AG09319 (cell line): Measurements from ENCODE around the gene THSD7B.

Experiments used
- DNase-seq: peaks from one replicate; pipeline ENCODE4 v3.0.0-alpha.2; 2010; ENCODE audit warnings: low read depth; ENCODE audit errors: extremely low read depth
- TF ChIP-seq, protein P1 (sequence below): IDR thresholded peaks from 2 replicates; pipeline ENCODE4 v1.5.1; 2011; ENCODE audit warnings: low read depth, mild to moderate bottlenecking, inconsistent platforms, low read length, moderate library complexity

Gene THSD7B

DNA sequence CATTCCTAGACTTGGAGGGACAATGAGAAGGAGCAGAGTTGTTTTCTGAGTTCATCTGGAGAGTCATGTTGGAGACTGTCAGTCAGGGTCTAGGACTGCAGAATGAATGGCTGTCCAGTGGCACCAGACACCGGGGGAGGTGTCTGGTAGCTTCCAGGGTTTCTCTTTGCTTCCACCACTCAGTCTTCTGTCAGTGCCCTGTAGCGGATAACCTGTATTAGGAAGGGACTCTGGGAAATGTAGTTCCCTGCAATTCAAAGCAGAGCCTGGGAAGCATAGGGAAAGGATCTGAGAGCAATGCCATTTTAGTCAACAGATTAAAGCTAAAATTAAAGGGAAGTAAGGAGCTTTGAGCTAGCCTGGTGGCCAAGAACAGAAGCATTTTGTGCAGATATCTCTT lies 257.9 kb downstream of the THSD7B start:
- TF ChIP-seq, protein P1, sequence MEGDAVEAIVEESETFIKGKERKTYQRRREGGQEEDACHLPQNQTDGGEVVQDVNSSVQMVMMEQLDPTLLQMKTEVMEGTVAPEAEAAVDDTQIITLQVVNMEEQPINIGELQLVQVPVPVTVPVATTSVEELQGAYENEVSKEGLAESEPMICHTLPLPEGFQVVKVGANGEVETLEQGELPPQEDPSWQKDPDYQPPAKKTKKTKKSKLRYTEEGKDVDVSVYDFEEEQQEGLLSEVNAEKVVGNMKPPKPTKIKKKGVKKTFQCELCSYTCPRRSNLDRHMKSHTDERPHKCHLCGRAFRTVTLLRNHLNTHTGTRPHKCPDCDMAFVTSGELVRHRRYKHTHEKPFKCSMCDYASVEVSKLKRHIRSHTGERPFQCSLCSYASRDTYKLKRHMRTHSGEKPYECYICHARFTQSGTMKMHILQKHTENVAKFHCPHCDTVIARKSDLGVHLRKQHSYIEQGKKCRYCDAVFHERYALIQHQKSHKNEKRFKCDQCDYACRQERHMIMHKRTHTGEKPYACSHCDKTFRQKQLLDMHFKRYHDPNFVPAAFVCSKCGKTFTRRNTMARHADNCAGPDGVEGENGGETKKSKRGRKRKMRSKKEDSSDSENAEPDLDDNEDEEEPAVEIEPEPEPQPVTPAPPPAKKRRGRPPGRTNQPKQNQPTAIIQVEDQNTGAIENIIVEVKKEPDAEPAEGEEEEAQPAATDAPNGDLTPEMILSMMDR, result no peak

DNA sequence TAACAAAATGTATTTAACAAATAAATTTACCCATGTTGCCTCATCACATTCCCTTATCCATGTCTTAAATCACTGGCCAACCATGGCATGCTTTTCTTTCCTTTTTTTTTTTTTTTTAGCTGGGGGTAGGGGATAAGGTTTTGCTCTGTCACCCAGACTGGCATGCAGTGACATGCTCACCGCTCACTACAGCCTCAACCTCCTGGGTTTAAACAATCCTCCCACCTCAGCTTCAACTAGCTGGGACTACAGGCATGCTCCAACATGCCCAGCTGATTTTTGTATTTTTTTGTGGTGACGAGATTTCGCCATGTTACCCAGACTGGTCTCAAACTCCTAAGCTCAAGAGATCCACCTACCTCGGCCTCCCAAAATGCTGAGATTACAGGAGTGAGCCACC lies 266.4 kb downstream of the THSD7B start:
- TF ChIP-seq, protein P1, result no peak
- no peak for DNase-seq

More for the DNA sequence above, 257.9 kb downstream of the THSD7B start:
- DNase-seq, result no peak

DNA sequence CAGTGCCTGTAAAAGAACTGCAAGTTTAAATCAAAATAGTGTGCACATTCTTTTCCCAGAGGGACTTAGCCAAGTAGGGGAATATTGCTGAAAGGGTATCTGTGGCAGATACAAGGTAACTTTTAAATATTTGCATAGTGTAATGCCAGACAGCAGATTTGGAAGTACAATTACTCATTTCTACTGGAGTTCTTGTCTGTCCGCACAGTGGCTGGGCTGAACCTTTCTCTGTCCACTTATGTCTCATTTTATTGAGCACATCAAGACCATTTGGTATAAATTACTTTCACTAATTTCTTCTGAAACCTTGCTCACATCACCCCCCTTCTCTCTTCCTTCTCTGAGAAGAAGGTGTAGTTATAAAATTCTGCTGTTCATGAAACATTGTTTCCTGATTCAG lies 271.3 kb downstream of the THSD7B start:
- no peak for DNase-seq
- TF ChIP-seq, protein P1, result no peak

DNA sequence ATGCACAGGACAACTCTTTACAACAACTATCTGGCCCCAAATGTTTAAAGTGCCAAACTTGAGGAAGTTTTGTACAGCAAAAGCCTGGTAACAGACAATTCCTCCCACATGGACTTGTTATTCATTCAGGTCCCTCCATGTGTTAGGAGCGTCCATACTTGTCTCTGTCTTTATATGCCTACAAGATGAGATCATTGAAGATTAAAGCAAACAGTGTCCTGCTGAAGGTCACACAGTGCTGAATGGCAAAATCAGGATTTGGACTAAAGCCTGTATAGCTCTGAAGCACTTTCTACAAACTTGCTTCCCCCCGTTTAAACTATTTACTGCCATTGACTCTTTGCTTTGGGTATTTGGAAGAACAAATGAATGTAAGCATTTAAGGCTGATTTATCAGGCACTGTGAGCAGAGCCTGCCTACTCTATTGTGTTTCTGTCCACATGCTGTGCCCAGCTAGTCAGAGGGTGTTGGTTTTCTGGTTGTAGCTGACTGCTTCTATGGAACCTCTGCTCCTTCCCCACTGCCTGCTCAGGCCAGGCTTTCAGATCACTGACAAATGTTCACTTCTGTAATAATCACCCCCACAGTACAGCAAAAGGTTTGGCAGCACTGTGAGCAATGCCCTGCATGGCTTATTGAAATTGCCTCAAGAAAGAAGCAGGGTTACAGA lies 274.3 kb downstream of the THSD7B start:
- DNase-seq, result no peak
- TF ChIP-seq, protein P1, result no peak

DNA sequence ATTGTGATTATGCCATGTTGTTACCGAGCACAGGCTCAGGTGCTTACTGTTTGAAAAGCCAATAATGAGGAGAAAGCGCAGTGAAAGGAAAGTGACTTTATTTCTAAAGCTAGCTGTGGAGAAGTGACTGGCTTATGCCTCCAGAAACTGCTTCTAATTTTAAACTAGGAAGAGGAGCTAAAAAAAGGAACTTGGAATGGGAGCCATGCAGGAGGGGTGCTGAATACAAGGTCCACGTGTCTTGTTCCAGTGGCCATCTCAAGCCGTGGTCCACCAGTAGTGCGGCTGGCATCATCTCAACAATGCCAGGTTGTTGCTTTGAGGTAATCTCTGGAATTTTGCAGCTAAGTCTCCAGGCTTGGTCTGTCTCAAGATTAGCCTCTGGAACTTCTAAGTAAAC lies 282.0 kb downstream of the THSD7B start:
- TF ChIP-seq, protein P1, result no peak
- no peak for DNase-seq

DNA sequence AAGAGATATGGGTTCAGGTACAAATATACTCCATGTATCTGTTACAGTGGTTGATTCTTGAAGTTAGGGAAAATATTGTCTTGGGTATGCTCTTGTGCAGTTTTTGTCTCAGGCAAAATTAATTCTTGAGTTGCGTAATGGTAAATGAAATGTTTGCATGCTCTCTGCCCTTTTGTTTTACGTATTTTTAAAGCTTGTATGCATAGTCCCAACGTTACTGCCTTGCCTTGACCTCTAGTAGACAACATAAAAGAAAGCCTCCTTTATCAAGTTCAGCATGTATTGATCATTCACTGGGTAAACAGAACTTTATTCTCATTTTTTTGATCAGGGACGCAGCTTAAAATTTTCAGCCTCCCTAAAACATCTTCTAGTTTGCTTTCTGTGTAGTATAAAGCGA lies 283.1 kb downstream of the THSD7B start:
- DNase-seq, result no peak
- TF ChIP-seq, protein P1, result no peak

DNA sequence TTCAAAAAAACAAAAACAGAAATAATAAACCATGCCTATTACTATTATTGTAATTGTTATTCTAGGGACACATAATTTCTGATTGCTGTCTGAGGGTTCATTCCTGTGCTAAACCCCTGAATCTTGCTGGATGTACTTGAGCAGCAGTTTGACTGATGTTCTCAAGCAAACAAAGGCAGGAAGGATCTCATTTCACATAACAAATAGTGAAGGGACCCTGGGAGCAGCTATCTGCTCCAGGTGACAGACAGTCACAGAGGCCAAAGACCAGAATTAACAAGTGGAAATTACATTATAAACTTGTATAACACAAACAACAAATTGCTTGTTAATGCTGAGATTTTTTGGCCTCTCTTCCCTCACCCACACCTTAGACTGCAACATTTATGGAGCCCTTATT lies 284.2 kb downstream of the THSD7B start:
- DNase-seq, result no peak
- TF ChIP-seq, protein P1, result no peak
